HG03469 (cell line): ENCODE measurements around the gene CCDC124.

Source experiments
- ATAC-seq: cut with Tn5 transposase; IDR thresholded peaks from one replicate; pipeline ENCODE4 v1.9.1; 2021; ENCODE audit warnings: mild to moderate bottlenecking, moderate library complexity, moderate number of reproducible peaks; ENCODE audit not compliant: unreplicated experiment

CCDC124 gene

DNA sequence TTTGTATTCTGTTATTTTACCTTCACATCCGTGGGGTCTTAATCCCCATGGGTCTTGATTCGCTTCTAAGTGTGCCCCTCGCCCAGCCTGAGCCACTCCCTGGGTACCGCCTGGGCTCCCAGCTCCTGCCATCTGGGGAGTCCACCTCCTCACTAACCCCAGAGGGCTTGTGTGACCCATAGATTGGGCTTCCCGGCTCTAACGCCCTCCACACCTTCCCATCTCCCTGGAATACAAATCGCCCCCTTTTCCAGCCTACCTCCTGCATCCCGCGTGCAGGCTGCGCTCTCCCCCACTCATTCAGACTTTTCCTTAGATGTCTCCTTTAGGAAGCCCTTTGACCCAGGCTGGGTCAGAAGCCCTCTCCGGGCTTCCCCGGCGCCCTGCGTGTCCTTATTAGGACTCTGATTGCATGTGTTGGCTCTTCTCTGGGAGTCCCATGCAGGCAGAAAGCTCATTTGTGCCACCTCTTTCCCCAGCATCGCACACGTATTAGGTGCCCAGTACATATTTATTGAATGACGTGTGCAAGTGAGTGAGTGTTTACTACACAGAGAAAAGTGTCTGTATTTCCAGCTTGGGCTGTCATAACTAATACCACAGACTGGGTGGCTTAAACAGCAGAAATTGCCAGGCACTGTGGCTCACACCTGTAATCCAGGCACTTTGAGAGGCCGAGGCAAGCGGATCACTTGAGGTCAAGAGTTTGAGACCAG, 757 bp downstream of the CCDC124 start:
- no peak for ATAC-seq

DNA sequence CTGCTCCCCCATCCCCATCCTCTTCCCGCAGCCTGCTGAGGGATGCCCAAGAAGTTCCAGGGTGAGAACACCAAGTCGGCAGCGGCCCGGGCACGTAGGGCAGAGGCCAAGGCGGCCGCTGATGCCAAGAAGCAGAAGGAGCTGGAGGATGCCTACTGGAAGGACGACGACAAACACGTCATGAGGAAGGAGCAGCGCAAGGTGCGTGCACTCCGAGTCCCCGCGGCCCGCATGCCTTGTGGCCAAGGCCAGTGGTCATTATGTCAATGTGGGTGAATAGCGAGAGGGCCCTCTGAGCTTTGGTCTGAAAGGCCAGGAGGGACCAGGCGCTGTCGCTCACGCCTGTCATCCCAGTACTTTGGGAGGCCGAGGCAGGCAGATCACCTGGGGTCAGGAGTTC, 3.6 kb downstream of the CCDC124 start:
- ATAC-seq = no peak

DNA sequence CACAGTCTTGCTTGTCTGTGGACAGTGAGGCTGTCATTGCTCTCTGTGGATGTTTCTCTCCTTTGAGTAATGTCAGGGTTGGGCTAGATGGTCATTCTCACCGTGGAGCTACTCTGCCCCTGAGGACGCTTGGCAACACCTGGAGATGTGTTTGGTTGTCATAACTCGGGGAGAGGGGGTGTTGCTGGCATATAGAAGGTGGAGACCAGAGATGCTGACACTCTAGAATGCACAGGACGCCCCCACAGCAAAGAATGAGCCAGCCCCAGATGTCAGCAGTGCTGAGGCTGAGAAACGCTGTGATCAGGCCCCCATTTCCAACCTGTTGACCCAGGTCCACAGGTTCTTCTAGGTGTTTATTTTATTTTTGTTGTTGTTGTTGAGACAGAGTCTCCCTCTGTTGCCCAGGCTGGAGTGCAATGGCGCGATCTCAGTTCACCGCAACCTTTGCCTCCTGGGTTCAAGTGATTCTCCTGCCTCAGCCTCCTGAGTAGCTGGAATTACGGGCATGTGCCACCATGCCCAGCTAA, 4.6 kb downstream of the CCDC124 start:
- no peak for ATAC-seq

DNA sequence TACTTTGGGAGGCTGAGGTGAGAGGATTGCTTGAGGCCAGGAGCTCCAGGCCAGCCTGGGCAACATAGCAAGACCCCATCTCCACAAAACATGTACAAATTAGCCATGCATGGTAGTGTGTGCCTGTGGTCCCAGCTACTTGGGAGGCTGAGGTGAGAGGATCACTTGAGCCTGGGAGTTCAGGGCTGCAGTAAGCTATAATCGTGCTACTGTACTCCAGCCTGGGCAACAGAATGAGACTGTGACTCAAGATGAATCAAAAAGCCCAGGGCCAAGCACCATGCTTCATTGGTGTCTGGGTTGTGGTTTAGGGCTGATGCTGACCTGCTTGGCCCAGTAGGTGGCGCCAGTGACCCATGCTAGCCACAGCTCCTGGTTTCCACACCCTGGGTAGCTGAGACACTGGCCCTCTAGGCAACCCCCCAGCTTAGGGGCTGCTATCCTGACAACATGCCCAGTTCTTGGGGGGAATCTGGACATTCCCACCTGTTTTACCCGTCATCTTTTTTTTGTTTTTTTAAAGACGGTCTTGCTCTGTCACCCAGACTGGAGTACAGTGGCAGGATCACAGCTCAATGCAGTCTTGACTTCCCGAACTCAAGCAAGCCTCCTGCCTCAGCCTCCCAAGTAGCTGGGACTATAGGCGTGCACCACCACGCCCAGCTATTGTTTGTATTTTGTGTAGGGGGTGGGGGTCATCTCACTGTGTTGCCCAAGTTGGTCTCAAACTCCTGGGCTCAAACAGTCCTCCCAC, 5.5 kb downstream of the CCDC124 start:
- ATAC-seq = no peak

DNA sequence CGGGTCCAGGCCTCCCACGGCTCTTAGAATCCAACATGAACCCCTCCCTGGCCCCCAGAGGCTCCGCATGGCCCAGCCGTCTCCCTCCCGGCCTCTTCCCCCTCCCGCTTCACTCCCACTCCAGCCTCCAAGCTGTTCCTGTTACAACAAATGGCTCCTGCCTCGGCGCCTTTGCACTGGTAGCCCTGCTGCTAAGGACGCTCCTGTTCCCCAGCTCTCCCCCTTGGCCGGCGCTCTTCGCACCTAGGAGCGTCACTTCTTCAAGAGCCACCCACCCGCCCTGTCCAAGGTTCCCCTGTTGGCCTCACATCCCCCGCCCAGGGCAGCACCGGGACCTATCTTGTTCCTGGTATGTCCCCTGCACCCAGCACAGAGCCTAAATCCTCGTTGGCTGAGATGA, 9.4 kb downstream of the CCDC124 start:
- ATAC-seq = no peak

DNA sequence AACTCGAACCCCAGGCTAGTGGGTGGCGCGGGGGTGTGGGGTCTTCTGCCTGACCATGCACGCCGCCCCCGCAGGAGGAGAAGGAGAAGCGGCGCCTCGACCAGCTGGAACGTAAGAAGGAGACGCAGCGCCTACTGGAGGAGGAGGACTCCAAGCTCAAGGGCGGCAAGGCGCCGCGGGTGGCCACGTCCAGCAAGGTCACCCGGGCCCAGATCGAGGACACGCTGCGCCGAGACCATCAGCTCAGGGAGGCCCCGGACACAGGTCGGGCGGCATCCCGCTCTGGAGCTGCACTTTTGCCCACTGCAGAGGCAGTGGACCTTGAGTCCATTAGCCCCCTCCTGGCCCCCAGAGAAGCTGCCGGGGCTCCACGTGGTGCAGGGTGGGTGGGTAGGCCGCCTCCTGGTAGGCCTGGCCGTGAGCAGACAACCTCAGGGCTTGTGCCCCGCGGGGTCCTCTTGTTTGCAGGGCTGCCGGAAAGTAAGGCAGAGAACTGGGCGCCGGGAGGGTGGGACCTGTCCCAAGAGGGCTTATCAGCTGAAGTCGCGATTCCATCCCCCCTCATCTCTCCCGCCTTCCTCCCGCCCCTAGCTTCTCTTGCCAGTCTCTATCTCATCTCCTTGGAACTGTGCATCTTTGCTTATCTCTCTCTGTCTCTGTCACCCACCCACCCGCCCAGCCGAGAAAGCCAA, 9.9 kb downstream of the CCDC124 start:
- no peak for ATAC-seq

DNA sequence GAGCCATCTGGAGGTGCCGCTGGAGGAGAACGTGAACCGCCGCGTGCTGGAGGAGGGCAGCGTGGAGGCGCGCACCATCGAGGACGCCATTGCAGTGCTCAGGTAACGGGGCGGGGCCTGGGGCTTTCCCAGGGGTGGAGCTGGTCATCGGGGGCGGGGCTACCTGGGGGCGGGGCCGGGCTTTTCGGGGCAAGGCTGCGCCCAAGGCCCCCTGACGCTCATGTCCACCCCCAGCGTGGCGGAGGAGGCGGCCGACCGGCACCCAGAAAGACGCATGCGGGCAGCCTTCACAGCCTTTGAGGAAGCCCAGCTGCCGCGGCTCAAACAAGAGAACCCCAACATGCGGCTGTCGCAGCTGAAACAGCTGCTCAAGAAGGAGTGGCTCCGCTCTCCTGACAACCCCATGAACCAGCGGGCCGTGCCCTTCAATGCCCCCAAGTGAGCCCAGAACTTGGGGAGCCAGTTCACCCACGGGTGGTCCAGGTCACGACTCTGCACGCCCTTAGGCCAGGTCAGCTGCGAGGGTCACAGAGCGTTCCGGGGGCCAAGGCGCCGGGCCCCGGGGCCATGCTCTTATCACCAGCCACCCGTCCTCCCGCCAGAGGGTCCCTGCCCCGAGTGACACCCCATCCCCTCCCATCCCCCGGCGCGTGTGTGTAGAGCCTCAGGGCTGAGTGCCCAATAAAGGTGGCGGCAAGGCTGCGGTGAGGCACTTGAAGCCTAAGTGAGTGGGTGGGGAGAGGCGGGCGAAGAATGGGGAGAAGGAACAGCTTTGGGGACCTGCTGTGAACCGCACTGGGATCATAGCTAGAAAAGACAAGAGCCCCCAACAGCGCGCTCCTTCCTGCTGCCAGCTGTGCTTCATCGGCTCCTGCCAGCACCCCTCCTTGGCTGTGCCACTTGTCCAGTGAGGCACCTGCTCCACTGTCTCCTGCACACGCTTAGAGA, 10.7 kb downstream of the CCDC124 start:
- no peak for ATAC-seq

DNA sequence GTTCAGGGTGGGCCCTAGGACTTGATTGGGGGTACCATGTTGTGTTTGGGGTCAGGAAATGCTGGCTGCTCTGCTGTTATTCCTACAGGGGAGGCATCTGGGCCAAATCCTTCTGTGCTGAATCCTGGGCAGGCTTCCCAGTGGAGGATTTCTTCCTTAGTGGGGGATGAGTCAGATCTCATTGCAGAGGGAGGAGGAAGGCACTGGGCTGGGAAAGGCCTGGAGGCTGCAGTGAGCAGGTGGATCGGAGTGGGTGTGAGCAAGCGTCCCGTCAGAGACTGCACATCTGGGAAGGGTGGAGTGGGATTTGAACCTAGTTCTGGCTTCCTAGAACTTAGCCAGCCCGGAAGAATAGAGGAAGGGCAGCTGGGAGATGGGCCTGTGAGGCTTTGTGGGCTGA, 11.5 kb downstream of the CCDC124 start:
- no peak for ATAC-seq

DNA sequence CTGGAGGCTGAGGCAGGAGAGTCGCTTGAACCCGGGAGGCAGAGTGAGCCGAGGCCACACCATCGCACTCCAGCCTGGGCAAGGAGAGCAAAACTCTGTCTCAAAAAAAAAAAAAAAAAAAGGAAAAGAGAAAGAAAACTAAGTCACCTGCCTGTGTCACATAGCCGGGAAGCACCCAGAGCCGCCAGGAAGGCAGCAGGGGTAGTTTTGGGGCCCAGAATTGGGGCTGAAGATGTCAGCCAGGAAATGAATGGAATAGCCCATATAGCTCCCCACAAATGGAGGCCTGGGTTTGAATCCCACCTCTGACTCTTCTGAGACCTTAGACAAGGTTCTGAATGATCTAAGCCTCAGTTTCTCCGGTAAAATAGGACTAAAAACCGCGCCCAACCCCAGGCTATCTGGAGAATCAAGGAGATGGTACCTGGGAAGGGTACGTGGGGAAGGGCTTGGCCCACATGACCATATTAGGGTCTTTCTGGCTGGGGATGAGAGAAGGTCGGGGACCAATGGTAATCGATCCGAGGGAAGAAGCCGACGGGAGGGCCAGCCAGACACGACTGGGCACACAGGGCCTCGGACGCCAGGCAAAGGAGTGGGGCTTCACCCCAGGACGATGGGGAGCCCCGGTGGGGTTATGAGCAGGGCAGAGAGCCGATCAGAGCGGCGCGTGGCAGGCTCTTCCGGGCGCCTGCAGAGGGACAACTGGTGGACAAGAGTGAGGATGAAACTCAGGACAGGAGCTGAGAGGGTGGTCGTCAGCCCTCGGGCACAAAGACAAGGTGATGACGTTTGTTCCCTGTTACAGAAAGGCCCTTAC, 14.4 kb downstream of the CCDC124 start:
- peak; percentile 10 for ATAC-seq

DNA sequence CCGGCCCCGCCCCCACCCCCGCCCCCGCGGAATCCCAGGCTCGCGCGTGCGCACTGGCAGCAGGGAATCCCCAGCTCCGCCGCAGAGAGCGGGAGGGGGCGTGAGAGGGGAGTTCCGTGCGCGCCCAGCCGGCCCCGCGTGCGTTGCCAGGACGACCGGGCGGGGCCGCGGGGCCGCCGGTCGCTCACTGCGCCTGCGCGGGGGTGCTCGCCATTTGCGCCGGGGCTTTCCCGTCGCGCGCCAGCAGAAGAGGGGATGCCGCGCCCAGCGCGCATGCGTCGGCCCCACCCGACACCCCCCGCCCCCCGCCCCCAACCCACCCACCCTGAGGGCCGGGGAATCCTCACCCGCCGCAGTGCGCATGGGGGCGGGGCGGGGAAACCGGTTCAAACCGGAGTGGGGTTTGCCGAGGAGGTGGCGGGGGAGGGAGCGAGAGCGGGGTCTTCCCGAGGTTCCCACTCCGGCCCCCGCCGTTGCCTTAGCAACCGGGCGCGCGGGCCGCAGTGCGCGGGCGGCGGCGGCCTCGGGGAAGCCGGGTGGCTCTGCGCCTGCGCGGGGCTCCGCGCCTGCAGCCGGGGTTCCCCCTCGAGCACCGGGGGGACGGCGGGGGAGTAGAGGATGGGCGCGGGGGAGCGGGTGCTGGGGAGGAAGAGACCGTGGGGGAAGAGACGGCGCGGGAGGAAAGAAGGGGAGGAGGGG, 15.1 kb downstream of the CCDC124 start:
- ATAC-seq = peak; percentile 29

DNA sequence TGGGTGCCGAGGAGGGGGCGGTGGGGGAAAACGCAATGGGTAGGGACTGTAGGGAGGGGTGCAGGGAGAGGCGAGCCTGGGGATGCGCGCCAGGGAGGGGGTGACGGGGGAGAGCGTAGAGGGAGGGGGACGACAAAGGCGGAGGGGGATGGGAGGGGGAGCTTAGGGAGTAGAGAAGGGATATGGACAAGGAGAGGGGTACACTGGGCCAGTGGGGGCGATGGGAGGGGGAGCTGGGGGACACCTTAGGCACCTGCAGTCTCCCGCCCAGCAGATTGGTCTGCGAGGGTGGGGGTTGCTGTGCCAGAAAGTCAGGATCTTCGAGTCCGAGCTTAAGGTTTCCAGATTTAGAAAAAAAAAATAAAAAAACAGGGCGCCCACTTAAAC, 15.7 kb downstream of the CCDC124 start:
- no peak for ATAC-seq

DNA sequence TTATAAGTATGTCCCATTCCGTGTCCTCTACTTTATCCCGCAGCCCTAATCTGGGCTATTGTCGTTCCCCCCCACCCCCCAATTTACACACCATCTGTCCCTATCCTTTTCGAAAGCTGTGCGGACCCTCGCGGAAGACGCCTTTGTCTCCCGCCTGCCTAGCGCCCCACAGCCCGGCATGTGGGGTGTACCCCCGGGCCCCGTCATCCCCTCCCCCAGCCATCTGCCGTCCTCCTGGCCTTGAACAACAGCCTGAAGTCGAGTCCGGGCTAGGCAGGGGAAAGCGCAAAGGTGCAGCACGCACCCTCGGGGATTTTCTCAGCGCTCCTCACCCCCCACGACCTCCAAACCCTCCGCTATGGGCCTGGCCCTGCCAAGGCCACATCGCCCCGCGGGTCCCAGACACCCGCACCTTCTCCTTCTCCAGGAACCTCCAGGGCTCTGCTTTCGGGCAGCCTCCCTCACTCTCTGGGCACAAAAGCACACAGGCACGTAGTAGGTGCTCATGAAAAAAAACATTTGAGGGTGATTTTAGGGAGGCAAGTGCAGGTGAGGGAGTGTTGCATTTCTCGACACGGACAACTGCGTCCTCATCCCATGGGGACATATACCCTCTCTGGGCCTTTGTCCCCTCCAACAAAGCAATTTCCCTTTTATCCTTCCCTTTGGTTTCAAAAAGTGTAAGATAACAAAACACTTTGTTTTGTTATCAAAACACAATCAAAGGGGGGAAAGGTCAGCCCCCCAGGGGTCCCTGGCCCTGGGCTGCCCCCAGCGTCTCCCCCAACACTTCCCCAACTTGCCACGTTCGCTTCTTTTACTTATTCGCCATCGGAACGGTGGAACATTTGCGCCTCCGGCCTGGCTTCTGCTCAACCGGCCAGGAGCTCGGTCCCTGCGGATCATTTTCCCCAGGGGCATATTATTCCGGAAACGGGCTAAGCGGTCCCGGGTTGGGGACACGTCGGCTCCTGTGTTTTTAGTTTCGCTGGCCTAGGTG, 16.4 kb downstream of the CCDC124 start:
- no peak for ATAC-seq

DNA sequence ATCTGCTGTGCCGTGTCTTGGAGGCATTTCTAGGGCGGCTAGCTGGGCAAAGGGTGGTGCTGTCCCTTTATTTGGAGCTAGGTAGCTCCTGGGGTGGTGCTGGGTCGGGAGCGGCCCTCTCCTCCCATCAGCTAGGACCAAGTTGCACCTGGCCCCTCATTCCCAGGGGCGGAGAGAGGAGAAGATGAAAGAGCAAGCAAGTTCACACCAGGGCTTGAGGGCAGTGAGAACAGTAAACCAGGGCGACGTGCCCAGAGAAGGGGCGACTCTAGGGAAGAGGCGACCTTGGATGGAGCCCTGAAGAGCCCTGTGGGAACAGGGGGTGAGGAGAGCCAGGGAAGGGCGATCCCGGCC, 17.1 kb downstream of the CCDC124 start:
- no peak for ATAC-seq

DNA sequence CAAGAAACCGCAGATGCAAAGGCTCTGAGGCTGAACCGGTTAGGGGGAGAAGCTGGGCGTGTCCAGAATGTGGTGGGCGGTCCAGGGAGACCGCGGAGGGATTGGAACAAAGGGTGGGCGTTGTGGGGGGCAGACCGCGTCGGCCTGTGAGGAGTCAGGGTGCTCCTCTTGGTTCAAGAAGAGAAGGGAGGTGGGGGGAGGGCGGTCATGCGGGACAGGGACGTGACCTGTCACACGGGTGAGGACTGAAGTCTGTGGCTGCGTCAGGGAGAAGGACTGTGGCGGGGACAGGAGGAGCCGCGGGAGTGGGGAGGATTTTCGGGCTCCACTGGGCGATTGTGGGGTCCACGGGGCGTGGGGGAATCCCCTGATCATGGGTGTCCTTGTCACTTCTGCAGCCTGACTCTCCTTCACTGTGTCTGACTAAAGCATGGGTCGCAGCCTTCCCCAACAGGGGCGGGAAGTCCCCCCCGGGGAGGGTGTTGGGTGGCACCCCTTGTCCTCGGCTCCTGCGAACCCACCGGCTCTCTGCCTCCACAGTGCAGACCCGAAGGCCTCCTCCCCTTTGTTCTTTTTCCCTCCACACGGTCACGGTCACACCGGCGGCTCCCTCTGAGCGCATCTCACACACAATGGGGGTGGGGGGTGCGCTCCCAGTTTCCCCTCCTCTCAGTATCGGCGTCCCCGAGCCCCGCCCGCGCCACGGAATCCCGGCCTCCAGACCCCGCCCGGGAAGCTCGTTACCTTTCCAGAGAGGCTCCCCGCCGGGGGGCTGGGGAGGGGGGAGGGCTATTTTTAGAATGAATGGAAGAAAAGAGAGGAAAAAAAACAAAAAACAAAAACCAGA, 17.7 kb downstream of the CCDC124 start:
- no peak for ATAC-seq

DNA sequence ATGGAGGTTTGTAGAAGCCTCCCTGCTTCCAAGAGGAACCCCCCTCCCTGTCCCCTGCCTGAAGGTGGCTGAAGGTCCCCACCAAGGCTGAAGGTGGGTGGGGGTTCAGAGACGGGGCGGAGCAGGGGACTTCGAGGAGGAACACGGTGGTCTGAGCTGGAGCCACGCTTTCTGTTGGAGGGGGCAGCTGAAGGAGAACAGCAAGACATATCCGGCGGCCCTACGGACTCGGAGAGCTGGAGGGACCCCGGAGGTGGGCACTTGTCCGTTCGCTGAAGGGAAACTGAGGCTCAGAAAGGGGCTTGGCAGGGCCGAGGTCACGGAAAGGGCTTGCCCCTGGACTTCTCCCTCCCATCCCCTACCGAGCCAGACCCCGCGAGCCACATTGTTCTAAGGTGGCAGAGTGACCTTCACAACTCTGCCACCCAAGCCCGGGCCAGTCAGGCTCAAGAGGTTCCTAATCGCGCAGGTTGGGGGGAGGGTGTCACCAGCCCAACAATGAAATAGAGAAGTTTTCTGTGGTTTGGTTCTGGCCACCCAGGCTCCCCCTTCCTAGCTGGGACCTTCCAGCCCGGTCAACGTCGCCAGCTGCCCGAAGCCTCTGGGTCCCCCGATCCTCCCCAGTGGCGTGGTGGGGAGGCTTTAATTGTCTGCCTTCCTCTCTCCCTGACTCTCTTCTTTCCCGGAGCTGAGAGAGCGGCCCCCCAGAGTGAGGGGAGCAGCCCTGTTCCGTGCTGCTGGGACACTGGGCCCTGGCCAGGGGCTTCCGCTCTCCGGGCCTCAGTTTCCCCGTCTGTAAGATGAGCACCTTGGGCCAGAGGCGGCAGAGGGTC, 18.6 kb downstream of the CCDC124 start:
- ATAC-seq = no peak
